ENCODE data around the gene CHFR.
"Not testable (repeated sequence)": the region's sequence is repeated elsewhere in the genome, so short reads cannot be mapped to it uniquely, and the experiment has no call there.

The CHFR gene

GRCh38 chr12:132814232-132814631 is 73.2 kb downstream of the CHFR start:
- DNase-seq (ENCODE audit: insufficient read length, low spot score) (no peak), FAIRE-seq (no peak)

GRCh38 chr12:132813443-132813842 is 74.0 kb downstream of the CHFR start:
- DNase-seq (ENCODE audit: insufficient read length, low spot score) (no peak), FAIRE-seq (no peak)

- DNase-seq (ENCODE audit: insufficient read length, low spot score), result no peak
- FAIRE-seq, result no peak
Measured at GRCh38 chr12:132812631-132813305, 74.6 kb downstream of the CHFR start.

- FAIRE-seq; DNase-seq (ENCODE audit: insufficient read length, low spot score): not testable (repeated sequence)
Measured at GRCh38 chr12:132809391-132809790, 78.0 kb downstream of the CHFR start.

- DNase-seq (ENCODE audit: insufficient read length, low spot score) (no peak), FAIRE-seq (peak; percentile 48)
Measured at GRCh38 chr12:132807295-132808092, 79.9 kb downstream of the CHFR start.

GRCh38 chr12:132806857-132807256 is 80.5 kb downstream of the CHFR start:
- DNase-seq (ENCODE audit: insufficient read length, low spot score) (no peak), FAIRE-seq (no peak)

- DNase-seq (ENCODE audit: insufficient read length, low spot score), result no peak
- FAIRE-seq, result no peak
Measured at GRCh38 chr12:132804426-132804861, 83.0 kb downstream of the CHFR start.

- FAIRE-seq (no peak), DNase-seq (ENCODE audit: insufficient read length, low spot score) (no peak)
Measured at GRCh38 chr12:132803888-132804287, 83.5 kb downstream of the CHFR start.

GRCh38 chr12:132803125-132803524 is 84.3 kb downstream of the CHFR start:
- no peak for DNase-seq (ENCODE audit: insufficient read length, low spot score)

GRCh38 chr12:132801741-132802140 is 85.7 kb downstream of the CHFR start:
- DNase-seq (ENCODE audit: insufficient read length, low spot score) (no peak), FAIRE-seq (no peak)

More at GRCh38 chr12:132803125-132803524, 84.3 kb downstream of the CHFR start:
- FAIRE-seq, result no peak

GRCh38 chr12:132798836-132799235 is 88.6 kb downstream of the CHFR start:
- FAIRE-seq, result no peak
- DNase-seq (ENCODE audit: insufficient read length, low spot score), result no peak

GRCh38 chr12:132797820-132798570 is 89.4 kb downstream of the CHFR start:
- no peak for DNase-seq (ENCODE audit: insufficient read length, low spot score)
- no peak for FAIRE-seq

GRCh38 chr12:132795847-132796246 is 91.6 kb downstream of the CHFR start:
- no peak for DNase-seq (ENCODE audit: insufficient read length, low spot score)
- no peak for FAIRE-seq

- not testable (repeated sequence) for DNase-seq (ENCODE audit: insufficient read length, low spot score); FAIRE-seq
Measured at GRCh38 chr12:132791940-132792339, 95.5 kb downstream of the CHFR start.

GRCh38 chr12:132789099-132789471 is 98.3 kb downstream of the CHFR start:
- DNase-seq (ENCODE audit: insufficient read length, low spot score) (no peak), FAIRE-seq (no peak)

GRCh38 chr12:132788375-132789098 is 98.9 kb downstream of the CHFR start:
- FAIRE-seq (no peak), DNase-seq (ENCODE audit: insufficient read length, low spot score) (no peak)

GRCh38 chr12:132787877-132788276 is 99.5 kb downstream of the CHFR start:
- no peak for DNase-seq (ENCODE audit: insufficient read length, low spot score)
- no peak for FAIRE-seq

GRCh38 chr12:132786192-132786591 is 101.2 kb downstream of the CHFR start:
- FAIRE-seq (no peak), DNase-seq (ENCODE audit: insufficient read length, low spot score) (no peak)

GRCh38 chr12:132784580-132784979 is 102.8 kb downstream of the CHFR start:
- DNase-seq (ENCODE audit: insufficient read length, low spot score) (no peak), FAIRE-seq (peak; percentile 94)

GRCh38 chr12:132783917-132784531 is 103.4 kb downstream of the CHFR start:
- FAIRE-seq, result no peak
- DNase-seq (ENCODE audit: insufficient read length, low spot score), result no peak

Measured in HTR-8/SVneo (cell line).